IMR-90 (cell line): Measurements from ENCODE around the gene UQCRC1.

Experiments used
- BHLHE40 ChIP-seq: fragments of 150-350 bp; IDR thresholded peaks from 2 replicates; pipeline ENCODE4 v1.6.1; 2016; ENCODE audit warnings: mild to moderate bottlenecking, low read depth, low read length
- CEBPB ChIP-seq: IDR thresholded peaks from 2 replicates; pipeline ENCODE4 v1.6.1; 2012; ENCODE audit warnings: low read depth, low read length, improper control_type of control experiment
- CTCF ChIP-seq: conservative IDR thresholded peaks from 2 replicates; pipeline ENCODE4 v1.5.1; 2012; ENCODE audit warnings: mild to moderate bottlenecking, low read depth, low read length, improper control_type of control experiment
- ELK1 ChIP-seq: fragments of 150-350 bp; IDR thresholded peaks from 2 replicates; pipeline ENCODE4 v1.6.1; 2016; ENCODE audit warnings: low read depth, mild to moderate bottlenecking, low read length, moderate library complexity, borderline replicate concordance
- FOS ChIP-seq: fragments of 150-350 bp; IDR thresholded peaks from 2 replicates; pipeline ENCODE4 v1.6.1; 2016; ENCODE audit warnings: low read depth, low read length
- NFE2L2 ChIP-seq: fragments of 150-350 bp; IDR thresholded peaks from 2 replicates; pipeline ENCODE4 v1.6.1; 2016; ENCODE audit warnings: low read depth, mild to moderate bottlenecking, low read length
- POLR2A ChIP-seq: IDR thresholded peaks from 2 replicates; pipeline ENCODE4 v1.6.1; 2012; ENCODE audit warnings: mild to moderate bottlenecking, low read depth, low read length
- RAD21 ChIP-seq: IDR thresholded peaks from 2 replicates; pipeline ENCODE4 v1.6.1; 2012; ENCODE audit warnings: low read length, improper control_type of control experiment
- RCOR1 ChIP-seq: IDR thresholded peaks from 2 replicates; pipeline ENCODE4 v1.6.1; 2012; ENCODE audit warnings: mild to moderate bottlenecking, low read length, improper control_type of control experiment; ENCODE audit not compliant: insufficient replicate concordance
- SMC3 ChIP-seq: fragments of 150-350 bp; IDR thresholded peaks from 2 replicates; pipeline ENCODE4 v1.6.1; 2016; ENCODE audit warnings: low read depth, mild to moderate bottlenecking, antibody characterized with exemption, low read length, moderate library complexity
- TF ChIP-seq, protein P1 (sequence below): fragments of 150-350 bp; IDR thresholded peaks from 2 replicates; pipeline ENCODE4 v1.6.1; 2017; ENCODE audit warnings: mild to moderate bottlenecking, antibody characterized with exemption, low read length, low read depth

GRCh38 chr3:48634661-48635221, 25.3 kb upstream of the UQCRC1 start:
- no peak for TF ChIP-seq CTCF
- TF ChIP-seq ELK1, result no peak
- no peak for TF ChIP-seq CEBPB
- TF ChIP-seq POLR2A, result no peak
- TF ChIP-seq, protein P1, sequence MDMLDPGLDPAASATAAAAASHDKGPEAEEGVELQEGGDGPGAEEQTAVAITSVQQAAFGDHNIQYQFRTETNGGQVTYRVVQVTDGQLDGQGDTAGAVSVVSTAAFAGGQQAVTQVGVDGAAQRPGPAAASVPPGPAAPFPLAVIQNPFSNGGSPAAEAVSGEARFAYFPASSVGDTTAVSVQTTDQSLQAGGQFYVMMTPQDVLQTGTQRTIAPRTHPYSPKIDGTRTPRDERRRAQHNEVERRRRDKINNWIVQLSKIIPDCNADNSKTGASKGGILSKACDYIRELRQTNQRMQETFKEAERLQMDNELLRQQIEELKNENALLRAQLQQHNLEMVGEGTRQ, result no peak
- no peak for TF ChIP-seq RAD21
- no peak for TF ChIP-seq BHLHE40
- TF ChIP-seq NFE2L2, result no peak
- no peak for TF ChIP-seq SMC3
- no peak for TF ChIP-seq RCOR1
- 0 out of 2 replicates have a peak, but pooled peaks have one; percentile 4 for TF ChIP-seq FOS
